Erythroblast (primary cell): ENCODE data around the gene E2F1.

Experiments used
- GATA1 ChIP-seq: IDR thresholded peaks from 2 replicates; pipeline ENCODE4 v1.6.1; 2011; ENCODE audit warnings: low read depth, mild to moderate bottlenecking, control low read depth, low read length, moderate library complexity
- POLR2A ChIP-seq: IDR thresholded peaks from 2 replicates; pipeline ENCODE4 v1.6.1; 2011; ENCODE audit warnings: mild to moderate bottlenecking, low read length

GRCh38 chr20:33675136-33675959 is 10.8 kb downstream of the E2F1 start:
- TF ChIP-seq POLR2A: no peak
- no peak for TF ChIP-seq GATA1
